Measurements from ENCODE around the gene PLEKHH2. TPM values are rescaled to one million over a fixed set of nuclear protein-coding genes. Genes with fewer than 3 reads are reported as not detected.
"Not testable (repeated sequence)": the region's sequence is repeated elsewhere in the genome, so short reads cannot be mapped to it uniquely, and the experiment has no call there.

Gene PLEKHH2
- polyA plus RNA-seq, 2 donors = 2.4 to 2.6 TPM

DNA sequence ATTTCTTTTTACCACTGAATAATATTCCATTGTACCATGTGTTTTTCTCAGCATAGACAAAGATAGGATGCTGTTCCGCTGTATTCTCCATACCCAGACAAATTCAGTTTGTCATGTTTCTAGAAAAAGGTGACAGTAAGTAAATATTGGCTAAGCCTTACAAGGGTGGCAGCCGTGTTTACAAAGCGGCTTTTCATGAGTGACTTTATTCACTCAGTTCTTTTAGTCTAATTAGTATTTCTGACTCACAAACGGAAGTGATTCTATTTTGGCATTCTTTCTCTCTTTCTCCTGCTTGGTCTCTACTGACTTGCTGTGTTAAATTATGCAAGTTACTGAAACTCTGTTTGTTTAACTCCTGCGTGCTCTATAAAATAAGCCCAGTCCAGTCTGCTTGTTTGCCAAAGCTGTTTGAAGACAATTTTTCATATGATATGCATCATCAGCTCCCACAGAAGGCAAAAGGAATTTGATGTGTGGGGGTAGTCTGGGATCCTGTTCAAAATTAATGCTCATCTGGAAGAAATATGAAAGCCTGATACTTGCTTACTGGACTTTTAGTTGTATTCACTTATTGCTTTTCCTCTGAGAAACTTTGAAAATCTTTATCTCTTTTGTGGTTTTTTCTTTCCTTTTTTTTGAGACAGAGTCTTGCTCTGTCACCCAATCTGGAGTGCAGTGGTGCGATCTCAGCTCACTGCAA, 2.3 kb upstream of the PLEKHH2 start:
- H3K4me3 ChIP-seq (ENCODE audit: low read depth in 1 of 2, low read length in 2 of 2) = no peak overlapping the region
- WGBS, 2 donors = 21 to 25% methylated on average over 6 of the region's 6 CpGs

DNA sequence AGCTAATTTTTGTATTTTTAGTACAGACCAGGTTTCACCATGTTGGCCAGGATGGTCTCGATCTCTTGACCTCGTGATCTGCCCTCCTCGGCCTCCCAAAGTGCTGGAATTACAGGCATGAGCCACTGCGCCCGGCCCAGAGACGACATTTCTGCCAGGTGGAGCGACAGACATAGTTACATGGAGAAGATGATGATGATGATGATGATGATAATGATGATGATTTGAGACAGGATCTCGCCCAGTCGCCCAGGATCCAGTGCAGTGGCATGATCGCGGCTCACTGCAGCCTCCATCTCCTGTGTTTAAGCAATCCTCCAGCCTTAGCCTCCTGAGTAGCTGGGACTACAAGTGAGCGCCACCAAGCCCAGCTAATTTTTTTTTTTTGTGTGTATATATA, 907 bp upstream of the PLEKHH2 start:
- H3K4me3 ChIP-seq (ENCODE audit: low read depth in 1 of 2, low read length in 2 of 2); H3K27me3 ChIP-seq (ENCODE audit: control insufficient read depth in 1 of 2, insufficient read depth in 2 of 2, low read length in 2 of 2); H3K9me3 ChIP-seq (ENCODE audit: control insufficient read depth in 2 of 2, insufficient read depth in 1 of 2, low read depth in 1 of 2, low read length in 1 of 2); H3K27ac ChIP-seq (ENCODE audit: low read depth in 2 of 2, low read length in 1 of 2); H3K36me3 ChIP-seq (ENCODE audit: control insufficient read depth in 2 of 2, insufficient read depth in 2 of 2, low read length in 1 of 2); H3K4me1 ChIP-seq (ENCODE audit: control insufficient read depth in 2 of 2, insufficient read depth in 2 of 2, low read length in 1 of 2): not testable (repeated sequence)
- WGBS, 2 donors = 94 to 95% methylated on average over 12 of the region's 12 CpGs

More for the DNA sequence above, 2.3 kb upstream of the PLEKHH2 start:
- peaks cover 0 to 6% of the 10 kb centered on the region in 2 donors for H3K4me1 ChIP-seq (ENCODE audit: control insufficient read depth in 2 of 2, insufficient read depth in 2 of 2, low read length in 1 of 2)
- no peaks in the 10 kb centered on the region for H3K27me3 ChIP-seq (ENCODE audit: control insufficient read depth in 1 of 2, insufficient read depth in 2 of 2, low read length in 2 of 2)
- no peaks in the 10 kb centered on the region for H3K36me3 ChIP-seq (ENCODE audit: control insufficient read depth in 2 of 2, insufficient read depth in 2 of 2, low read length in 1 of 2)
- H3K27ac ChIP-seq (ENCODE audit: low read depth in 2 of 2, low read length in 1 of 2) = no peak overlapping the region
- H3K9me3 ChIP-seq (ENCODE audit: control insufficient read depth in 2 of 2, insufficient read depth in 1 of 2, low read depth in 1 of 2, low read length in 1 of 2) = no peaks in the 10 kb centered on the region

- peak overlapping the region; percentile 64 to 88 for H3K4me3 ChIP-seq (ENCODE audit: low read depth in 1 of 2, low read length in 2 of 2)
- peaks cover 0 to 6% of the 10 kb centered on the region in 2 donors for H3K4me1 ChIP-seq (ENCODE audit: control insufficient read depth in 2 of 2, insufficient read depth in 2 of 2, low read length in 1 of 2)
- 19% methylated on average over 10 of the region's 10 CpGs for WGBS, 2 donors
Measured at GRCh38 chr2:43636621-43637020, 439 bp upstream of the PLEKHH2 start.

GRCh38 chr2:43642363-43642762, 5.3 kb downstream of the PLEKHH2 start:
- Histone ChIP-seq H3K4me3 (ENCODE audit: low read depth in 1 of 2, low read length in 2 of 2) (no peak overlapping the region), H3K27ac (ENCODE audit: low read depth in 2 of 2, low read length in 1 of 2) (no peak overlapping the region), H3K27me3 (ENCODE audit: control insufficient read depth in 1 of 2, insufficient read depth in 2 of 2, low read length in 2 of 2) (no peaks in the 10 kb centered on the region), H3K9me3 (ENCODE audit: control insufficient read depth in 2 of 2, insufficient read depth in 1 of 2, low read depth in 1 of 2, low read length in 1 of 2) (no peaks in the 10 kb centered on the region), H3K36me3 (ENCODE audit: control insufficient read depth in 2 of 2, insufficient read depth in 2 of 2, low read length in 1 of 2) (no peaks in the 10 kb centered on the region), H3K4me1 (ENCODE audit: control insufficient read depth in 2 of 2, insufficient read depth in 2 of 2, low read length in 1 of 2) (no peaks in the 10 kb centered on the region)
- 49 to 50% methylated on average over 2 of the region's 2 CpGs for WGBS, 2 donors

More at GRCh38 chr2:43636621-43637020, 439 bp upstream of the PLEKHH2 start:
- Histone ChIP-seq H3K9me3 (ENCODE audit: control insufficient read depth in 2 of 2, insufficient read depth in 1 of 2, low read depth in 1 of 2, low read length in 1 of 2) (no peaks in the 10 kb centered on the region), H3K36me3 (ENCODE audit: control insufficient read depth in 2 of 2, insufficient read depth in 2 of 2, low read length in 1 of 2) (no peaks in the 10 kb centered on the region), H3K27me3 (ENCODE audit: control insufficient read depth in 1 of 2, insufficient read depth in 2 of 2, low read length in 2 of 2) (no peaks in the 10 kb centered on the region), H3K27ac (ENCODE audit: low read depth in 2 of 2, low read length in 1 of 2) (no peak overlapping the region)

DNA sequence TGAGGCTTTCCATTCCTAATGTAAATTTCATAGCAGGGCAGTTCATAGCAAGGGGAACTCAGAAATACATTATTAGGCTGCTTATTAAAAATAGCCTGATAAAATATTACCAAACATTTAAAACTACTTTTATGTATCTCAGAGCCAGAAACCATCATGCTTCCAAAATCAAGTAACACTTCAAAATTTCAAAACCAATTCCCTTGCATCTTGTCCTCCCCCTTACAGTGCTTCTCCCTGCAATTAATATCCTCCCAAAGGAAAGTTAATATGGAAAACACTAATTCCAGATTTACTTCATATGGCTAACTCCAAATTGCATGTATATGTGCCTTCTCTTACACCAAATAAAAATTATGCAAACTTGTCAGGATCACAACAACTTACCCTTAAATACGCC, 6.6 kb downstream of the PLEKHH2 start:
- Histone ChIP-seq H3K4me1 (ENCODE audit: control insufficient read depth in 2 of 2, insufficient read depth in 2 of 2, low read length in 1 of 2) (no peaks in the 10 kb centered on the region), H3K27me3 (ENCODE audit: control insufficient read depth in 1 of 2, insufficient read depth in 2 of 2, low read length in 2 of 2) (no peaks in the 10 kb centered on the region), H3K4me3 (ENCODE audit: low read depth in 1 of 2, low read length in 2 of 2) (no peak overlapping the region), H3K9me3 (ENCODE audit: control insufficient read depth in 2 of 2, insufficient read depth in 1 of 2, low read depth in 1 of 2, low read length in 1 of 2) (no peaks in the 10 kb centered on the region), H3K36me3 (ENCODE audit: control insufficient read depth in 2 of 2, insufficient read depth in 2 of 2, low read length in 1 of 2) (no peaks in the 10 kb centered on the region), H3K27ac (ENCODE audit: low read depth in 2 of 2, low read length in 1 of 2) (no peak overlapping the region)
- WGBS, 2 donors = 99 to 100% methylated on average over 1 of the region's 1 CpG

DNA sequence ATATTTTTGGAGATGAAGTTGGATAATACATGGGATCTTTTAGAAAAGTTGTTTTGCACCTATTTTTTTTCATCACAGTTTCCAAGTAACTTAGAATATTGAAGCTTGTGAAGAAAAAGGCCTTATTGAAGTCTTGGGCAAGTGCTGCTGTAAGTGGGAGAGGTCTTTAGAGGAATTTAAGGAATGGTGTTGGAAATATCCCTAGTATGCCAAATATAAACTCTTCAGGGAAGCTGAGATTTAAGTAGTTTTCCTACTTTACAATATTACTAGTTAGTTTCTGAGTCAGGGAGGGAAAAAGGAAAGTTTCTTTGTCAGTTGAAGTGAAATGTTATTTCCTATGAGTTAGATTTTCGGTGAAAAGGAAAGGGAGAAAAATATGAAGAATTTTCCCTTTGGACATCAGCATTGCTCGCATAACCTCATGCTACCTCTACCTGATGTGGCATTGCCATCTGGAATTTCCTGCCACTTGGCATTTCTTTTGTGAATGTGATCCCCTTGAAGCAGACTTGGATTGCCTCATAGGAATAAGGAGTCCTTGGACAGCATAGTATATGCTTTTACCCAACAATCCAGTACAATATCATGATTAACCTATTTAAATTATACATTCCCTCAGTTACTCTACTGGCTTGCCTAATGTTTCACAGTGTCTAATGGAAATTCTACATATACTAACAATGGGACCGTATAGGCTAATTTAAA, 12.1 kb downstream of the PLEKHH2 start:
- H3K9me3 ChIP-seq (ENCODE audit: control insufficient read depth in 2 of 2, insufficient read depth in 1 of 2, low read depth in 1 of 2, low read length in 1 of 2) = no peaks in the 10 kb centered on the region
- no peak overlapping the region for H3K4me3 ChIP-seq (ENCODE audit: low read depth in 1 of 2, low read length in 2 of 2)
- no peaks in the 10 kb centered on the region for H3K4me1 ChIP-seq (ENCODE audit: control insufficient read depth in 2 of 2, insufficient read depth in 2 of 2, low read length in 1 of 2)
- no peaks in the 10 kb centered on the region for H3K27me3 ChIP-seq (ENCODE audit: control insufficient read depth in 1 of 2, insufficient read depth in 2 of 2, low read length in 2 of 2)
- no peak overlapping the region for H3K27ac ChIP-seq (ENCODE audit: low read depth in 2 of 2, low read length in 1 of 2)
- 71 to 78% methylated on average over 3 of the region's 3 CpGs for WGBS, 2 donors
- H3K36me3 ChIP-seq (ENCODE audit: control insufficient read depth in 2 of 2, insufficient read depth in 2 of 2, low read length in 1 of 2) = no peaks in the 10 kb centered on the region

DNA sequence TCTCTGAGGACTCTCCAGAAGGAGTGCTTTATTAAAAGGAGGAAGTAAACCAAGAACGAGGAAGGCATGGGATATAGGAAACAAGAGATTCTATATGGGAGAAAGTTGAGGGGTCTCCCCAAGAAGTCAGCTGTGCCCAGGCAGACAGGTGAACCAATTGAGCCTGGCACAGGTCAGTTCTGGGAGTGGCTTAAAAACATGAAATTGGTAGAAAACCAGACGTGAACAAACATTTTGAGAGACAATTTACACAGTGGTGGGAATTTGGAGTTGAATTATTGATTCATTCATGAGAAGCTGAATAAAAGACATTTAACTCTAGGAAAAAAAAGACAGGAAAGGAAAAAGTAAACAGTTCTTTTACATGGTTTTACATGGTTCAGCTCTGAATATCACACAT, 16.4 kb downstream of the PLEKHH2 start:
- Histone ChIP-seq H3K4me3 (ENCODE audit: low read depth in 1 of 2, low read length in 2 of 2) (no peak overlapping the region), H3K27me3 (ENCODE audit: control insufficient read depth in 1 of 2, insufficient read depth in 2 of 2, low read length in 2 of 2) (no peaks in the 10 kb centered on the region), H3K36me3 (ENCODE audit: control insufficient read depth in 2 of 2, insufficient read depth in 2 of 2, low read length in 1 of 2) (no peaks in the 10 kb centered on the region), H3K4me1 (ENCODE audit: control insufficient read depth in 2 of 2, insufficient read depth in 2 of 2, low read length in 1 of 2) (no peaks in the 10 kb centered on the region), H3K9me3 (ENCODE audit: control insufficient read depth in 2 of 2, insufficient read depth in 1 of 2, low read depth in 1 of 2, low read length in 1 of 2) (no peaks in the 10 kb centered on the region), H3K27ac (ENCODE audit: low read depth in 2 of 2, low read length in 1 of 2) (no peak overlapping the region)
- 67 to 81% methylated on average over 2 of the region's 2 CpGs for WGBS, 2 donors

DNA sequence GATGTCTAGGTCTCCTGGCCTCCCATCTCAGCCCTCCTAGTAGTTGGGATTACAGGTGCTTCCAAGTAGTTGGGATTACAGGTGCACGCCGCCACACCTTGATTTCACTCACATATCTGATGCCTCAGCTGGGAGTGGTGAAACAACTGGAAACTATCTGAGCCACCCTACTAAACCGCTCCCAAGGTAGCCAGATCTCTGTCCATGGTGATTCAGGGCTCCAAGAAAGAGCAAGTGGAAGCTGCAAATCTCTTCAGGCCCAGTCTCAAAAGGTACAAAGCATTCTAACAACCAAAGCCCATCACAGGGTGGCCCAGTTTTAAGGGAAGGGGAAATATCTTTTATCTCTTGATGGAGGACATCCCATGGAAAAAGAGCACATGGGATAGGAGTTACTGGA, 20.2 kb downstream of the PLEKHH2 start:
- Histone ChIP-seq H3K9me3 (ENCODE audit: control insufficient read depth in 2 of 2, insufficient read depth in 1 of 2, low read depth in 1 of 2, low read length in 1 of 2) (no peaks in the 10 kb centered on the region), H3K4me3 (ENCODE audit: low read depth in 1 of 2, low read length in 2 of 2) (no peak overlapping the region), H3K27ac (ENCODE audit: low read depth in 2 of 2, low read length in 1 of 2) (no peak overlapping the region), H3K36me3 (ENCODE audit: control insufficient read depth in 2 of 2, insufficient read depth in 2 of 2, low read length in 1 of 2) (no peaks in the 10 kb centered on the region), H3K27me3 (ENCODE audit: control insufficient read depth in 1 of 2, insufficient read depth in 2 of 2, low read length in 2 of 2) (no peaks in the 10 kb centered on the region), H3K4me1 (ENCODE audit: control insufficient read depth in 2 of 2, insufficient read depth in 2 of 2, low read length in 1 of 2) (no peaks in the 10 kb centered on the region)
- WGBS, 2 donors = 95 to 98% methylated on average over 3 of the region's 3 CpGs

DNA sequence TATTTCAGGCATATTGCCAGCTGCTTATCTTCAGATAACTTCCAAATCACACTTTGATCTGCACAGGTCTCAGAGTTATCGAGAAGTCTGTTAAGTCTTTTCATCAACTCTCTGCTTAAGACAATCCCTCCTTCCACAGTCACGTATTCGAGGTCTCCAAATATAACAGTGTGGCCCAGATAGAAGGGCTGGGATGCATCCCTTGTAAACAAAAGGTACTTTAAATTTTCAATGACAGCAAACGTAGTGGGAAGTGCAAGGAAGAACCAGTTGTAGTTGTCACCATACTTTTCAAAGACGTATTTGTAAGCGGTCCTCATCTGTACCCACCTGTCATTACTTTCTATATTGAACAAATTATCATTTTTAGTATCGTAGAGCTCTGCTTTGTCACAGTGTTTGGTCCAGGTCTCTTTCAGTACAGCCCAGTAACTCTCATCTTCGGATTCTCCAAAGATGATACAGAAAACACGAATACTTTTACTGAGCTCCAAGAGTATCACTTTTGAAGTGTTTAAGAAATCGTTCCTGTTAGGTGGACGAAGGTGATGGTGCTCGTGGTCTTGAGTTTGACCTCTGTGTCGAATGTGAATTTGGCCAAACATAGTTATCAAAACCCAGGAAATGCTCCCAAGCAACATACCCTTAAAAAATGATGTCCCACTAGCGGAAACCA, 38.7 kb downstream of the PLEKHH2 start:
- peak overlapping the region; percentile 38 to 57 for H3K4me3 ChIP-seq (ENCODE audit: low read depth in 1 of 2, low read length in 2 of 2)
- H3K27ac ChIP-seq (ENCODE audit: low read depth in 2 of 2, low read length in 1 of 2) = peak overlapping the region in 1 of 2 donors; percentile 8
- H3K9me3 ChIP-seq (ENCODE audit: control insufficient read depth in 2 of 2, insufficient read depth in 1 of 2, low read depth in 1 of 2, low read length in 1 of 2) = no peaks in the 10 kb centered on the region
- H3K36me3 ChIP-seq (ENCODE audit: control insufficient read depth in 2 of 2, insufficient read depth in 2 of 2, low read length in 1 of 2) = no peaks in the 10 kb centered on the region
- no peaks in the 10 kb centered on the region for H3K4me1 ChIP-seq (ENCODE audit: control insufficient read depth in 2 of 2, insufficient read depth in 2 of 2, low read length in 1 of 2)
- 51 to 56% methylated on average over 14 of the region's 14 CpGs for WGBS, 2 donors
- H3K27me3 ChIP-seq (ENCODE audit: control insufficient read depth in 1 of 2, insufficient read depth in 2 of 2, low read length in 2 of 2) = no peaks in the 10 kb centered on the region
